Spleen (tissue), 11 donors: ENCODE data around the gene TBC1D10A. TPM values are rescaled to one million over a fixed set of nuclear protein-coding genes. Genes with fewer than 3 reads are reported as not detected.
A peak's percentile ranks its signal among the peaks of the same experiment; 100 is the strongest.

Source experiments
- DNase-seq: peaks from one replicate; pipeline ENCODE4 v3.0.0-alpha.2; 2020
- H3K27ac ChIP-seq, 8 donors: fragments of 200-600 bp; sonication (generic) in 7 of 8; 1 replicate in 4 of 8; 2 replicates in 4 of 8; pipeline versions ENCODE4 v1.5.0 to v1.8.0; 2016 to 2021; ENCODE audit warnings: inconsistent platforms in 4 of 8, mild to moderate bottlenecking in 4 of 8, moderate library complexity in 1 of 8
- H3K27me3 ChIP-seq, 7 donors: fragments of 200-600 bp; sonication (generic) in 6 of 7; replicated peaks in 1 of 7; 1 replicate in 4 of 7; 2 replicates in 3 of 7; pipeline versions ENCODE4 v1.5.0 to v1.8.0; 2016 to 2021; ENCODE audit warnings: inconsistent platforms in 3 of 7, mild to moderate bottlenecking in 1 of 7
- H3K36me3 ChIP-seq, 6 donors: fragments of 200-600 bp; sonication (generic) in 5 of 6; 1 replicate in 4 of 6; 2 replicates in 2 of 6; pipeline versions ENCODE4 v1.5.0 to v1.8.0; 2016 to 2021; ENCODE audit warnings: inconsistent platforms in 2 of 6
- H3K4me1 ChIP-seq, 6 donors: fragments of 200-600 bp; sonication (generic) in 5 of 6; 1 replicate in 3 of 6; 2 replicates in 3 of 6; pipeline versions ENCODE4 v1.5.0 to v1.8.0; 2016 to 2021; ENCODE audit warnings: inconsistent platforms in 3 of 6
- H3K4me3 ChIP-seq, 8 donors: fragments of 200-600 bp; sonication (generic) in 7 of 8; 1 replicate in 4 of 8; 2 replicates in 4 of 8; pipeline versions ENCODE4 v1.5.0 to v1.8.0; 2016 to 2021; ENCODE audit warnings: inconsistent platforms in 4 of 8, mild to moderate bottlenecking in 4 of 8, moderate library complexity in 2 of 8
- H3K9me3 ChIP-seq, 8 donors: fragments of 200-600 bp; sonication (generic) in 7 of 8; 1 replicate in 4 of 8; 2 replicates in 4 of 8; pipeline versions ENCODE4 v1.5.0 to v1.8.0; 2016 to 2021; ENCODE audit warnings: inconsistent platforms in 4 of 8
- CTCF ChIP-seq, 11 experiments: fragments of 200-600 bp in 7 of 11; fragments of 450-650 bp in 4 of 11; sonication (generic) in 4 of 11; IDR thresholded peaks in 8 of 11; conservative IDR thresholded peaks in 3 of 11; 1 replicate in 7 of 11; 2 replicates in 4 of 11; pipeline versions ENCODE4 v1.4.0 to v1.8.0; 2016 to 2021; ENCODE audit warnings: antibody characterized with exemption in 11 of 11, inconsistent platforms in 4 of 11, mild to moderate bottlenecking in 1 of 11
- POLR2A ChIP-seq, 3 donors: fragments of 450-650 bp; IDR thresholded peaks; one replicate each; pipeline ENCODE4 v1.5.1; 2017; ENCODE audit warnings: antibody characterized with exemption in 3 of 3, mild to moderate bottlenecking in 1 of 3
- POLR2AphosphoS5 ChIP-seq, 3 donors: sonication (generic); formaldehyde crosslinking; IDR thresholded peaks; one replicate each; pipeline ENCODE4 v1.5.1; 2017; ENCODE audit warnings: antibody characterized with exemption in 3 of 3
- WGBS, 5 donors: extraction: QIAGEN DNeasy Blood & Tissue Kit in 3 of 5; methylation state at CpG; one replicate each; pipeline versions ENCODE4 v1.1.5 to v1.1.7; 2013 to 2018; 5-methylcytosine and 5-hydroxymethylcytosine counted together
- intact Hi-C: fragments of 100-400 bp; cut with DNase I; formaldehyde crosslinking; loops from one replicate; pipeline ENCODE4 v1.15.0; 2023; ENCODE audit warnings: low total_unique reads
- polyA plus RNA-seq, 3 donors: library from polyadenylated mRNA; stranded (reverse); fragments of 200-250 nt; gene quantifications; one replicate each; pipeline ENCODE4 v1.2.1, GENCODE V29; 2013
- total RNA-seq, 7 donors: library from RNA; depleted of rRNA in 3 of 7; stranded (reverse); fragments of >200 nt in 3 of 7; fragmentation: NEBNext Ultra II Directional in 4 of 7; extraction: Animal tissue kit (Norgen Biotek cat#: 25700) in 4 of 7; gene quantifications; one replicate each; pipeline versions ENCODE4 v1.1.0 to v1.2.1, GENCODE V29; 2016 to 2021
- donor health status: healthy with polysubstance abuse.
- donor health status: DM: no; HTN: no; CAD: no; lungs with moderate emphysema.
- donor health status: DM: no; HTN: no; CAD: no.
- donor health status: Bipolar disorder and iron deficiency.
- donor health status: healthy.
- donor health status: DM: no; HTN: no; CAD: no.
- donor health status: DM: yes; HTN: yes; CAD: no.

Gene TBC1D10A
- total and polyA plus RNA-seq, 10 donors = 21.1 to 46.4 (median 33.1) TPM

DNA sequence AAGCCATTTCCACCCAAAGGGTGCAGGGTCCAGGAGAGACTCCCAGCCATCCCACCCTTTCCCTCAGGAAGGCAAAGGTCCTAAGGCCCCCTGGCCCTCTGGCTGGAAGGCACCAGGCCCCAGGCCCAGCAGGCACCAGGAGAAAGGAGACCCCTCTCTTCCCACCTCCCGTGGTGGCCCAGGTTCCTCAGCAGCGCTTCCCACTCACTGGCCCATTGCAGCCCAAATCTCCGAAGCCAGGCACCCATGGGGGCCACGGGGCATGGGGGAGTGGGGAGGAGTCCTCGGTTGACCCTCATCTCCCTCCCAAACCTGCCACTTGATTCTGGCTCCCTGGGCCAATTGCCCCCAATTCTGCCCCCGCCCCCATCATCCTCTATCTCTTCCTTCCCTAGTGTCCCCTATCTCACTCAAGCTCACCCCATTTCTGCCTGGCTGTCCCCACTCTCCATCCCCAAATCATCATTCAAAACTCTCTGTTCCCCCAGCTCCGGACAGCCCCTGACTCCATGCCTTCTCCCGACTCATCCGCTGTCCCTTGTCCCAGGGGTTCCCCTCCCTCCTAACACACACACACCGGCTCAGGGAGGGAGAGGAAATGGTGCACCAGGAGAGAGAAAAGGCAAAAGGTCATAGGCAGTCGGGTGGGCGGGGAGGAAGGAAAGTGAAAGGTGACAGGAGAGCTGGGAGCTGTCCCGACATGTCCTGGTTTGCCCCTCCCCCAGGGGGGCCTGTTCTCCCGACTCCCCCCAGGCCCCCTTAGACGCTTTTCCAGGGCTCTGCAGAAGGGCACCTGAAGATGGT, 81.4 kb downstream of the TBC1D10A start:
- peak overlapping the region in 2 of 8 donors; percentile 44 to 49 for H3K27ac ChIP-seq
- intact Hi-C loops = no loop called here
- H3K4me3 ChIP-seq = peak overlapping the region in 6 of 8 donors; percentile 34 to 67 (median 42)
- no peak for DNase-seq
- peaks cover 0 to 48% (median 21%) of the 10 kb centered on the region in 7 donors for H3K27me3 ChIP-seq
- peaks cover 6 to 64% (median 39%) of the 10 kb centered on the region in 6 donors for H3K4me1 ChIP-seq
- TF ChIP-seq CTCF (IDR thresholded peaks at IDR 0.05 in 8 of 11, conservative IDR thresholded peaks at IDR 0.05 in 3 of 11) (no peak), POLR2AphosphoS5 (IDR thresholded peaks at IDR 0.05) (no peak), POLR2A (IDR thresholded peaks at IDR 0.05) (no peak)
- no peaks in the 10 kb centered on the region for H3K36me3 ChIP-seq
- H3K9me3 ChIP-seq = no peaks in the 10 kb centered on the region
- WGBS, 5 donors = 58 to 63% (median 61%) methylated on average over 15 of the region's 15 CpGs

DNA sequence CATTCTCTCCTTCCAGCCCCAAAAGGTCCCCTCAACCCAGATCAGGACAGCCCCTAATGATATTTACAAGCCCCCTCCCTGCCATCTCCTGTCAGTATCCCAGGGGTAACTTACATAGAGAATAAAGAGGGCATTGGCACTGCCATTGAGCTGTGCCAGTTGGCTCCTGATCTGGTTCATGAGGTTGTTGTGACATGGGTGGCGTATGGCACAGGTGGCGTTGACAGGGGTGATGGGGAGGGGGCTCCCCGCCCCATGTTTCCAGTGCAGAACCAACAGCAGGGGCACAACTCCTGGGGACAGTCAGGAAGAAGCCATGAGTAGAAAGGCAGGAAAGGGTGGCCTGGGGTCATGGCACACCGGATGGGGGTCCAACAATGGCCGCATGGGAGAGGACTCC, 82.1 kb downstream of the TBC1D10A start:
- H3K4me3 ChIP-seq = no peak overlapping the region
- no peak overlapping the region for H3K27ac ChIP-seq
- no peaks in the 10 kb centered on the region for H3K36me3 ChIP-seq
- H3K9me3 ChIP-seq = no peaks in the 10 kb centered on the region
- TF ChIP-seq POLR2AphosphoS5 (IDR thresholded peaks at IDR 0.05) = no peak
- TF ChIP-seq CTCF (IDR thresholded peaks at IDR 0.05 in 8 of 11, conservative IDR thresholded peaks at IDR 0.05 in 3 of 11) = no peak
- TF ChIP-seq POLR2A (IDR thresholded peaks at IDR 0.05) = no peak
- H3K27me3 ChIP-seq = peaks cover 0 to 48% (median 21%) of the 10 kb centered on the region in 7 donors
- intact Hi-C loops = no loop called here
- 87 to 100% (median 90%) methylated on average over 5 of the region's 5 CpGs for WGBS, 5 donors
- DNase-seq = no peak
- H3K4me1 ChIP-seq = peaks cover 6 to 63% (median 39%) of the 10 kb centered on the region in 6 donors

- H3K36me3 ChIP-seq = no peaks in the 10 kb centered on the region
- H3K4me1 ChIP-seq = peaks cover 6 to 57% (median 37%) of the 10 kb centered on the region in 6 donors
- WGBS, 5 donors = 89 to 97% (median 91%) methylated on average over 10 of the region's 10 CpGs
- intact Hi-C loops = no loop called here
- TF ChIP-seq CTCF (IDR thresholded peaks at IDR 0.05 in 8 of 11, conservative IDR thresholded peaks at IDR 0.05 in 3 of 11) (no peak), POLR2A (IDR thresholded peaks at IDR 0.05) (no peak), POLR2AphosphoS5 (IDR thresholded peaks at IDR 0.05) (no peak)
- H3K27ac ChIP-seq = no peak overlapping the region
- no peaks in the 10 kb centered on the region for H3K9me3 ChIP-seq
- peaks cover 0 to 45% (median 21%) of the 10 kb centered on the region in 7 donors for H3K27me3 ChIP-seq
- DNase-seq = no peak
- no peak overlapping the region for H3K4me3 ChIP-seq
Measured at GRCh38 chr22:30244066-30244465, 82.7 kb downstream of the TBC1D10A start.

DNA sequence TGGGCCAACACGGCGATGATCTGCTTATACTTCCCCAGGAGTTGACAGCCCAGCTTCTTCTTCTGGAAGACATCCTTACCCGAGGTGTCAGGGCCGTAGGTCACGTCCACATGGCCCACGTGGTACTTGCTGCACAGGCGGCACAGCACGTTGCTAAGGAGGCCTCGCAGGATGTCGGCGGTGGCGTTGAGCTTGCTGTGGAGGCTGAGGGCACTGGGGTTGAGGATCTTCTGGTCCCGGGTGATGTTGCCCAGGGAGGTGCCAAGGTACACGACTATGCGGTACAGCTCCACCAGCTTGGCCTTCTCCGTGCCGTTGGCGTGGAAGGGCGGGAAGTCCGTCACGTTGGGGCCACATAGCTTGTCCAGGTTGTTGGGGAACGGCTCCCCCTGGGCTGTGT, 83.1 kb downstream of the TBC1D10A start:
- DNase-seq = no peak
- peaks cover 6 to 53% (median 36%) of the 10 kb centered on the region in 6 donors for H3K4me1 ChIP-seq
- H3K4me3 ChIP-seq = no peak overlapping the region
- H3K27ac ChIP-seq = no peak overlapping the region
- no peaks in the 10 kb centered on the region for H3K36me3 ChIP-seq
- 89 to 94% (median 92%) methylated on average over 10 to 22 of the region's 22 CpGs for WGBS, 5 donors
- H3K9me3 ChIP-seq = no peaks in the 10 kb centered on the region
- intact Hi-C loops = no loop called here
- peaks cover 0 to 41% (median 21%) of the 10 kb centered on the region in 7 donors for H3K27me3 ChIP-seq
- TF ChIP-seq POLR2A (IDR thresholded peaks at IDR 0.05) = no peak
- TF ChIP-seq POLR2AphosphoS5 (IDR thresholded peaks at IDR 0.05) = no peak
- TF ChIP-seq CTCF (IDR thresholded peaks at IDR 0.05 in 8 of 11, conservative IDR thresholded peaks at IDR 0.05 in 3 of 11) = no peak
